ENCODE measurements around the gene ENPEP. TPM values are rescaled to one million over a fixed set of nuclear protein-coding genes. Genes with fewer than 3 reads are reported as not detected.

The ENPEP gene
- total RNA-seq, 4 donors from 2014 or later: 4.3 to 5.4 (median 4.8) TPM

DNA sequence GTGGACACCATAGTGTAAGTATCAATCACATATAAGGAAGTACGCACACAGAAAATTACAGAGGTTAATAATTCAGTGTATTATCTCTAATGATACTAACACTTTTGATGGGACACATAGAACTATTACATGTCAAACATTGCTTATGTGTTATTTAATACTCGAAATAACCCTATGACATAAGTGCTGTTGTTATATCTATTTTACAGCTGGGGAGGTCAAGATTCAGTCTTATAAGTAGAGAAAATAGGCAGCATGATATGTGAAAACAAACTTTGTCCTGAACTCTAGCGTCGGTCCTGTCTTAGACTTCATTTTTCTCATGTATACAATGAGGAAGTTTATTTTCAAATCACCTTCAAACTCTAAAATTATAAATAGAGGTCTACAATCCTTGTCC lies 23.2 kb downstream of the ENPEP start:
- no peak for TF ChIP-seq POLR2A (IDR thresholded peaks at IDR 0.05; ENCODE audit: low read depth)
- no peak for TF ChIP-seq POLR2AphosphoS5 (IDR thresholded peaks at IDR 0.05)
- WGBS: 60% methylated on average over 4 of the region's 4 CpGs
- no peak overlapping the region for H3K27ac ChIP-seq (replicated peaks in 1 of 4)
- intact Hi-C loops (cut with DNase I): no loop called here
- peaks cover 0 to 3% (median 0%) of the 10 kb centered on the region in 4 donors for H3K9me3 ChIP-seq
- H3K36me3 ChIP-seq: no peaks in the 10 kb centered on the region
- no peak for DNase-seq (ENCODE audit: extremely low spot score)
- H3K27me3 ChIP-seq: no peaks in the 10 kb centered on the region
- H3K4me1 ChIP-seq: peaks cover 0 to 8% (median 4%) of the 10 kb centered on the region in 4 donors
- H3K4me3 ChIP-seq: no peak overlapping the region

DNA sequence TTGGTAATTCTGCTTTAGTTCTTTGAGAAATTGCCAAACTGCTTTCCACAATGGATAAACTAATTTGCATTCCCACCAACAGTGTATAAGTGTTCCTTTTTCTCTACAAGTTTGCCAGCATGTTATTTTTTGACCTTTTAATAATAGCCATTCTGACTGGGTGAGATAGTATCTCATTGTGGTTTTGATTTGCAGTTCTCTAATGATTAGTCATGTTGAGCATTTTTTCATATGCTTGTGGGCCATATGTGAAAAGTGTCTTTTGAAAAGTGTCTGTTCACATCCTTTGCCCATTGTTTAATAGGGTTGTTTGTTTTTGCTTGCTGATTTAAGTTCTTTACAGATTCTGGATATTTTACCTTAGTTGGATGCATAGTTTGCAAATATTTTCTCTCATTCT lies 25.9 kb downstream of the ENPEP start:
- intact Hi-C loops (cut with DNase I): no loop called here
- H3K4me1 ChIP-seq: peaks cover 0 to 10% (median 7%) of the 10 kb centered on the region in 4 donors
- H3K9me3 ChIP-seq: peaks cover 0 to 3% (median 0%) of the 10 kb centered on the region in 4 donors

DNA sequence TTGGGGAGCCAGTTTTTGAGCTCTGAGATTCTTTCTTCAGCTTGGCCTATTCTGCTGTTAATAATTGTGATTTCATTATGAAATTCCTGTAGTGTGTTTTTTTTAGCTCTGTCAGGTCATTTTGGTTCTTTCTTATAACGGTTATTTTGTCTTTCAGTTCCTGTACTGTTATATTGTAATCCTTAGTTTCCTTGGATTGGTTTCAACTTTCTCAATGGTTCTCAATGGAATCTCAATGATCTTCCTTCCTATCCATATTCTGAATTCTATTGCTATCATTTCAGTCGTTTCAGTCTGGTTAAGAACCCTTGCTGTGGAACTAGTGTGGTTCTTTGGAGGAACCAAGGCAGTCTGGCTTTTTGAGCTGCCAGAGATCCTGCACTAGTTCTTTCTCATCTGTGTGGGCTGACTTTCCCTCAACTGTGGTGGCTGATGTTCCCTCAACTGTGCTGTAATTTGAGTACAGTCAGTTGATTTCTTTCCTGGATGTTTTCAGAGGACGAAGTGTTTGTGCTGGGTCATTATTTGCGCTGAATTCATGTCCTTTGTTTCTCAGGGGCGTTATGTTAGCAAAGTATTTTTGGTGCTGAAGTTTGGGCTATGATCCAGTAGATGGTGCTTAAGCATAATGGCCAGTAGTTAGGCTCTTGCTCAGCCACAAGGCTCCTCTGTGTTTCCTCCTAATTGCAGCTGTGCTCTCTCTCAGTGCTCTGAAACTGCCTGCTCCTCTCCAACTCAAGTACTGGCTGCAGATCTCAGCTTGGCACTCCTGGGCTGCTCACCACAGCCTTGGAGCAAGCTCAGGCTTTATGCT lies 27.5 kb downstream of the ENPEP start:
- intact Hi-C loops (cut with DNase I): no loop called here
- TF ChIP-seq EP300 (IDR thresholded peaks at IDR 0.05): no peak
- TF ChIP-seq, protein P1, sequence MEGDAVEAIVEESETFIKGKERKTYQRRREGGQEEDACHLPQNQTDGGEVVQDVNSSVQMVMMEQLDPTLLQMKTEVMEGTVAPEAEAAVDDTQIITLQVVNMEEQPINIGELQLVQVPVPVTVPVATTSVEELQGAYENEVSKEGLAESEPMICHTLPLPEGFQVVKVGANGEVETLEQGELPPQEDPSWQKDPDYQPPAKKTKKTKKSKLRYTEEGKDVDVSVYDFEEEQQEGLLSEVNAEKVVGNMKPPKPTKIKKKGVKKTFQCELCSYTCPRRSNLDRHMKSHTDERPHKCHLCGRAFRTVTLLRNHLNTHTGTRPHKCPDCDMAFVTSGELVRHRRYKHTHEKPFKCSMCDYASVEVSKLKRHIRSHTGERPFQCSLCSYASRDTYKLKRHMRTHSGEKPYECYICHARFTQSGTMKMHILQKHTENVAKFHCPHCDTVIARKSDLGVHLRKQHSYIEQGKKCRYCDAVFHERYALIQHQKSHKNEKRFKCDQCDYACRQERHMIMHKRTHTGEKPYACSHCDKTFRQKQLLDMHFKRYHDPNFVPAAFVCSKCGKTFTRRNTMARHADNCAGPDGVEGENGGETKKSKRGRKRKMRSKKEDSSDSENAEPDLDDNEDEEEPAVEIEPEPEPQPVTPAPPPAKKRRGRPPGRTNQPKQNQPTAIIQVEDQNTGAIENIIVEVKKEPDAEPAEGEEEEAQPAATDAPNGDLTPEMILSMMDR (IDR thresholded peaks at IDR 0.05): no peak
- no peak for TF ChIP-seq POLR2A (IDR thresholded peaks at IDR 0.05; ENCODE audit: low read depth)
- TF ChIP-seq POLR2AphosphoS5 (IDR thresholded peaks at IDR 0.05): no peak
- Histone ChIP-seq H3K4me3 (no peak overlapping the region), H3K36me3 (no peaks in the 10 kb centered on the region), H3K27ac (replicated peaks in 1 of 4) (peak overlapping the region in 2 of 4 donors; percentile 1 to 52), H3K9me3 (peaks cover 0 to 3% (median 0%) of the 10 kb centered on the region in 4 donors), H3K27me3 (no peaks in the 10 kb centered on the region), H3K4me1 (peaks cover 0 to 10% (median 7%) of the 10 kb centered on the region in 4 donors)
- WGBS: 41% methylated on average over 5 of the region's 5 CpGs
- no peak for DNase-seq (ENCODE audit: extremely low spot score)

More for the DNA sequence above, 25.9 kb downstream of the ENPEP start:
- Histone ChIP-seq H3K36me3 (no peaks in the 10 kb centered on the region), H3K4me3 (no peak overlapping the region), H3K27ac (replicated peaks in 1 of 4) (no peak overlapping the region), H3K27me3 (no peaks in the 10 kb centered on the region)
- no peak for DNase-seq (ENCODE audit: extremely low spot score)
- TF ChIP-seq, protein P1 (IDR thresholded peaks at IDR 0.05): no peak
- no peak for TF ChIP-seq EP300 (IDR thresholded peaks at IDR 0.05)

DNA sequence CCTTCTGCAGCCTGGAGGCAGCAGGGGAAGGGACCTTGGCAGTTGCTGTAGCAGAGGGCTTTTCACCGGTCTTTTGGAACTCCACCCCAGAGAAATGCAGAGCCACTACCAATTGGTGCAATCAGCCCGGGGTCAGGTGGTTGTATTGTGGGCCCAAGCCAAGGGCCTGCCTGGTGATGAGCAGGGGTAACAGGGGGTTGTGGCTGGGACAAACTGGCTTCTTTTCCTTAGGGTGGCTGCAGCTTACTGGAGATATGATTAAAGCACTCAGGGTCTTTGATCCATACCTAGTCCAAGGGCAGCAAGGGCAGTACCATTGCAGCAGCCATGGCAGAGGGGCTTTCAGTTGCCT lies 28.1 kb downstream of the ENPEP start:
- H3K27me3 ChIP-seq: no peaks in the 10 kb centered on the region
- H3K36me3 ChIP-seq: no peaks in the 10 kb centered on the region
- H3K4me3 ChIP-seq: no peak overlapping the region
- intact Hi-C loops (cut with DNase I): no loop called here
- DNase-seq (ENCODE audit: extremely low spot score): no peak
- peaks cover 0 to 10% (median 7%) of the 10 kb centered on the region in 4 donors for H3K4me1 ChIP-seq
- 90% methylated on average over 2 of the region's 2 CpGs for WGBS
- peaks cover 0 to 3% (median 0%) of the 10 kb centered on the region in 4 donors for H3K9me3 ChIP-seq
- H3K27ac ChIP-seq (replicated peaks in 1 of 4): no peak overlapping the region
- no peak for TF ChIP-seq EP300 (IDR thresholded peaks at IDR 0.05)
- TF ChIP-seq POLR2AphosphoS5 (IDR thresholded peaks at IDR 0.05): no peak
- TF ChIP-seq, protein P1 (IDR thresholded peaks at IDR 0.05): no peak
- TF ChIP-seq POLR2A (IDR thresholded peaks at IDR 0.05; ENCODE audit: low read depth): no peak

DNA sequence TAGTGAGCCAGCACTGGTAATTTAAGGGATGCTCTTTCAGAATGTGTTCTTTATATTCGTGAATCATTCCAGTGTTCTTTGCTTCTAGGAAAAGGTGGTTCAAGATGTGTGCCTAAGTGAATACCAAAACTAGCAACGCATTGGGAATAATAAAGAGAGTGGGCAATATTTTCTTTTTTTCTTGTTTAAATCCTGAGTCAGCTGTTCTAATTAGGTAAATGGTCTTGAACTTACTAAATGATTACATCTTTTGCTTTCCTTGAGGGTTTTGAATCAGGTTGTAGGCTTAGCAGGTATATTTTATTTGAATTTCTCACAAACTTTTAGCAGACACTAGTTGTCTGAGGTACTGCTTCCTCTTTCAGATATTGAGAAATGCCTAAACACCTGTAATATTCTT lies 29.5 kb downstream of the ENPEP start:
- no peak for DNase-seq (ENCODE audit: extremely low spot score)
- peaks cover 0 to 10% (median 7%) of the 10 kb centered on the region in 4 donors for H3K4me1 ChIP-seq
- H3K27me3 ChIP-seq: no peaks in the 10 kb centered on the region
- WGBS: 93% methylated on average over 2 of the region's 2 CpGs
- H3K36me3 ChIP-seq: no peaks in the 10 kb centered on the region
- peaks cover 0 to 3% (median 0%) of the 10 kb centered on the region in 4 donors for H3K9me3 ChIP-seq
- no peak overlapping the region for H3K27ac ChIP-seq (replicated peaks in 1 of 4)
- TF ChIP-seq POLR2A (IDR thresholded peaks at IDR 0.05; ENCODE audit: low read depth): no peak
- no peak for TF ChIP-seq EP300 (IDR thresholded peaks at IDR 0.05)
- TF ChIP-seq, protein P1 (IDR thresholded peaks at IDR 0.05): no peak
- TF ChIP-seq POLR2AphosphoS5 (IDR thresholded peaks at IDR 0.05): no peak
- no peak overlapping the region for H3K4me3 ChIP-seq
- intact Hi-C loops (cut with DNase I): no loop called here
